ENCODE results near the gene RALY.
A peak's percentile ranks its signal among the peaks of the same experiment; 100 is the strongest.

RALY gene

DNA sequence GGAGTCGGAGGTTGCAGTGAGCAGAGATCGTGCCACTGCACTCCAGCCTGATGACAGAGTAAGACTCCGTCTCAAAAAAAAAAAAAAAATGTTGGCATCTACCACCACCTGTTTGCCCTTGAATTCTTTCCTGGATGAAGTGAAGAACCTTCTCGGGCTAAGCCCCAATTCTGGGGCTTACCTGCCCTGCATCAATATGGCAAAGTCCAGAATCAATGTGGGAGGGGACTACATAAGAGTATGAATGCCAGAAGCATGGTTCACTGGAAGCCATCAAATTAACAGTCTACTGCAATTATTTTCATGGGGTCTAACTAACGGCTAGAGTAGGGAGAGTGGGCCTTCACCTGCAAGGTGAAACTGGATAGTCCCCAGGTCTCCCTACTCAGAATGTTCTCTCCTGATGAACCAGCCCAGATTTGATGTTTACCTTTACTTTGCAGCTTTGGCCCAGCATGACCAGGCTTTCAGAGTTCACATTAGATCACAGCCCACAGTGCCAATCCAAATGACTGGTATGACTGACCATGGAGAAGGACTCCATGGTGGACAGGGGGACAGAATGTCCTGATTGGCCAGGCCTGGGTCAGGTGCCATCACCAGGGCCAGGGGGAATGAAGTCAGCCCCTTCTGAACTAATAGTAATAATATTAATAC lies 7.0 kb upstream of the RALY start:
- no peak overlapping the region for H3K4ac ChIP-seq (ENCODE audit: low read depth, low read length)
- H3K79me2 ChIP-seq (ENCODE audit: control insufficient read depth, insufficient read depth, low read length, poor library complexity): peaks cover 1% of the 10 kb centered on the region
- H3K36me3 ChIP-seq (ENCODE audit: control insufficient read depth in 1 of 2, insufficient read depth in 2 of 2, low read length in 2 of 2): no peaks in the 10 kb centered on the region
- H3K14ac ChIP-seq (ENCODE audit: low read length): no peak overlapping the region
- H4K12ac ChIP-seq (ENCODE audit: low read depth, low read length): no peak overlapping the region
- H2BK5ac ChIP-seq (ENCODE audit: low read depth, low read length, poor library complexity): no peak overlapping the region
- no peaks in the 10 kb centered on the region for H3K27me3 ChIP-seq (ENCODE audit: insufficient read depth, low read length)
- H2BK12ac ChIP-seq (ENCODE audit: low read length): no peak overlapping the region
- peaks cover 3% of the 10 kb centered on the region in 2 experiments for H3K4me1 ChIP-seq (ENCODE audit: control insufficient read depth in 1 of 2, insufficient read depth in 2 of 2, low read length in 2 of 2)
- H4K8ac ChIP-seq (ENCODE audit: low read depth, low read length): no peak overlapping the region
- no peak overlapping the region for H3K4me2 ChIP-seq (ENCODE audit: low read length)
- H3K18ac ChIP-seq (ENCODE audit: low read length): no peak overlapping the region
- no peak overlapping the region for H3K4me3 ChIP-seq (ENCODE audit: low read depth, low read length)
- H2AFZ ChIP-seq (ENCODE audit: insufficient read depth, low read length, poor library complexity): no peak overlapping the region
- no peak for DNase-seq
- WGBS (ENCODE audit: extremely low coverage, insufficient coverage, insufficient read length): no CpG with 5 or more reads among the region's 5 CpGs
- H3K23ac ChIP-seq (ENCODE audit: low read length): no peak overlapping the region
- H3K9ac ChIP-seq (ENCODE audit: low read length): no peak overlapping the region
- no peaks in the 10 kb centered on the region for H3K79me1 ChIP-seq (ENCODE audit: low read length)
- no peak overlapping the region for H4K91ac ChIP-seq (ENCODE audit: low read depth, low read length)
- H3K27ac ChIP-seq (ENCODE audit: low read depth, low read length): no peak overlapping the region
- H3K9me3 ChIP-seq (ENCODE audit: insufficient read depth, low read depth, low read length): no peaks in the 10 kb centered on the region
- no peak overlapping the region for H2AK5ac ChIP-seq (ENCODE audit: low read length)
- H2BK120ac ChIP-seq (ENCODE audit: insufficient read depth, low read length, poor library complexity): no peak overlapping the region

DNA sequence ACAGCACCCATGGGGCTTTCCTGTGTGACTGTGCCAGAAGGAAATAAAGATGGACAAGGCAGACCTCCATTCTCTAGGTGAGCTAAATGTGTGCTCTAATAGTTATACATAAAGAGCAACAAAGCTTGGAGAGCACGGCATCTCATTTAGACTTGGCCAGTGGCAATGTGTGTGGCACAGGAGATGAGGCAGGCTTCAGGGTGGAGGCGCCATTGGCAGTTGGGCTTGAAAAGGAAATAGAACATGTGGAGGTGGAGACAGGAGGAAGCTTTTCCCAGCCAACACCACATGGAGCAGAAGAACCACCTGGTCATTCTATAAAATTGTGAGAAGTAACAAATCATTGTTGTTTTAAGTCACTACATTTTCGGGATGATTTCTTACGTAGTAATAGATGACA lies 3.6 kb upstream of the RALY start:
- no peak overlapping the region for H2BK120ac ChIP-seq (ENCODE audit: insufficient read depth, low read length, poor library complexity)
- H3K14ac ChIP-seq (ENCODE audit: low read length): no peak overlapping the region
- no peak overlapping the region for H3K4me2 ChIP-seq (ENCODE audit: low read length)
- H3K23ac ChIP-seq (ENCODE audit: low read length): no peak overlapping the region
- H2BK12ac ChIP-seq (ENCODE audit: low read length): no peak overlapping the region
- no peak overlapping the region for H3K9ac ChIP-seq (ENCODE audit: low read length)
- peaks cover 16% of the 10 kb centered on the region for H3K79me1 ChIP-seq (ENCODE audit: low read length)
- WGBS (ENCODE audit: extremely low coverage, insufficient coverage, insufficient read length): no CpG with 5 or more reads among the region's 4 CpGs
- H3K27me3 ChIP-seq (ENCODE audit: insufficient read depth, low read length): no peaks in the 10 kb centered on the region
- H3K27ac ChIP-seq (ENCODE audit: low read depth, low read length): no peak overlapping the region
- no peaks in the 10 kb centered on the region for H3K9me3 ChIP-seq (ENCODE audit: insufficient read depth, low read depth, low read length)
- no peaks in the 10 kb centered on the region for H3K36me3 ChIP-seq (ENCODE audit: control insufficient read depth in 1 of 2, insufficient read depth in 2 of 2, low read length in 2 of 2)
- H3K79me2 ChIP-seq (ENCODE audit: control insufficient read depth, insufficient read depth, low read length, poor library complexity): peaks cover 16% of the 10 kb centered on the region
- H3K4ac ChIP-seq (ENCODE audit: low read depth, low read length): no peak overlapping the region
- no peak overlapping the region for H2AK5ac ChIP-seq (ENCODE audit: low read length)
- no peak overlapping the region for H3K4me3 ChIP-seq (ENCODE audit: low read depth, low read length)
- no peak overlapping the region for H4K91ac ChIP-seq (ENCODE audit: low read depth, low read length)
- H2BK5ac ChIP-seq (ENCODE audit: low read depth, low read length, poor library complexity): no peak overlapping the region
- no peak overlapping the region for H4K8ac ChIP-seq (ENCODE audit: low read depth, low read length)
- H3K4me1 ChIP-seq (ENCODE audit: control insufficient read depth in 1 of 2, insufficient read depth in 2 of 2, low read length in 2 of 2): peaks cover 9 to 11% of the 10 kb centered on the region in 2 experiments
- H3K18ac ChIP-seq (ENCODE audit: low read length): no peak overlapping the region
- H4K12ac ChIP-seq (ENCODE audit: low read depth, low read length): no peak overlapping the region
- no peak for DNase-seq
- no peak overlapping the region for H2AFZ ChIP-seq (ENCODE audit: insufficient read depth, low read length, poor library complexity)

DNA sequence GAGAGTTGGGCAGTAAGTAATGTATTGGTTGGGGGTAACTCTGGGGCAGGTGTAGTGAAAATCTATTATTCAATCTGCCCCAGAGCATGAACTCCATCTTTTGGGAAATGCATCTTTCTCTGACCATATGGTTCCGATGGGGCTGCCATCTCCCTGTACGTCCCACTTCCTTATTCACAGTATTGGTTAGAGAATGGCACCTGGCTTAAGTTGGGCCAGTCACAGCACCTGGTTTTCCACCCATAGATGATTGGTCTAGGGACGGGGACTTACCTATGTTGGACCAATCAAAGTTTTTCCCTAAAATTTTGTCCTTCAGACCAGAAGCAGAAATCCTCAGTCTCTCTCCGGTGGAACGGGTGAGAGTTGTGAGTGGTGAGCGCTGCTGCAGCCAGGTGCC lies 2.2 kb upstream of the RALY start:
- H2BK120ac ChIP-seq (ENCODE audit: insufficient read depth, low read length, poor library complexity): no peak overlapping the region
- no peak for DNase-seq
- no peak overlapping the region for H2BK5ac ChIP-seq (ENCODE audit: low read depth, low read length, poor library complexity)
- H2AK5ac ChIP-seq (ENCODE audit: low read length): no peak overlapping the region
- no peak overlapping the region for H3K9ac ChIP-seq (ENCODE audit: low read length)
- no peak overlapping the region for H3K14ac ChIP-seq (ENCODE audit: low read length)
- H4K8ac ChIP-seq (ENCODE audit: low read depth, low read length): no peak overlapping the region
- no peak overlapping the region for H4K12ac ChIP-seq (ENCODE audit: low read depth, low read length)
- no peak overlapping the region for H3K4me3 ChIP-seq (ENCODE audit: low read depth, low read length)
- WGBS (ENCODE audit: extremely low coverage, insufficient coverage, insufficient read length): no CpG with 5 or more reads among the region's 6 CpGs
- H3K4me2 ChIP-seq (ENCODE audit: low read length): no peak overlapping the region
- H4K91ac ChIP-seq (ENCODE audit: low read depth, low read length): no peak overlapping the region
- no peak overlapping the region for H3K23ac ChIP-seq (ENCODE audit: low read length)
- no peaks in the 10 kb centered on the region for H3K27me3 ChIP-seq (ENCODE audit: insufficient read depth, low read length)
- H2BK12ac ChIP-seq (ENCODE audit: low read length): no peak overlapping the region
- H3K27ac ChIP-seq (ENCODE audit: low read depth, low read length): no peak overlapping the region
- H3K79me1 ChIP-seq (ENCODE audit: low read length): peaks cover 16% of the 10 kb centered on the region
- H3K4me1 ChIP-seq (ENCODE audit: control insufficient read depth in 1 of 2, insufficient read depth in 2 of 2, low read length in 2 of 2): peaks cover 11% of the 10 kb centered on the region in 2 experiments
- peaks cover 22% of the 10 kb centered on the region for H3K79me2 ChIP-seq (ENCODE audit: control insufficient read depth, insufficient read depth, low read length, poor library complexity)
- H3K9me3 ChIP-seq (ENCODE audit: insufficient read depth, low read depth, low read length): no peaks in the 10 kb centered on the region
- H3K36me3 ChIP-seq (ENCODE audit: control insufficient read depth in 1 of 2, insufficient read depth in 2 of 2, low read length in 2 of 2): no peaks in the 10 kb centered on the region
- H3K4ac ChIP-seq (ENCODE audit: low read depth, low read length): no peak overlapping the region
- H2AFZ ChIP-seq (ENCODE audit: insufficient read depth, low read length, poor library complexity): no peak overlapping the region
- no peak overlapping the region for H3K18ac ChIP-seq (ENCODE audit: low read length)

DNA sequence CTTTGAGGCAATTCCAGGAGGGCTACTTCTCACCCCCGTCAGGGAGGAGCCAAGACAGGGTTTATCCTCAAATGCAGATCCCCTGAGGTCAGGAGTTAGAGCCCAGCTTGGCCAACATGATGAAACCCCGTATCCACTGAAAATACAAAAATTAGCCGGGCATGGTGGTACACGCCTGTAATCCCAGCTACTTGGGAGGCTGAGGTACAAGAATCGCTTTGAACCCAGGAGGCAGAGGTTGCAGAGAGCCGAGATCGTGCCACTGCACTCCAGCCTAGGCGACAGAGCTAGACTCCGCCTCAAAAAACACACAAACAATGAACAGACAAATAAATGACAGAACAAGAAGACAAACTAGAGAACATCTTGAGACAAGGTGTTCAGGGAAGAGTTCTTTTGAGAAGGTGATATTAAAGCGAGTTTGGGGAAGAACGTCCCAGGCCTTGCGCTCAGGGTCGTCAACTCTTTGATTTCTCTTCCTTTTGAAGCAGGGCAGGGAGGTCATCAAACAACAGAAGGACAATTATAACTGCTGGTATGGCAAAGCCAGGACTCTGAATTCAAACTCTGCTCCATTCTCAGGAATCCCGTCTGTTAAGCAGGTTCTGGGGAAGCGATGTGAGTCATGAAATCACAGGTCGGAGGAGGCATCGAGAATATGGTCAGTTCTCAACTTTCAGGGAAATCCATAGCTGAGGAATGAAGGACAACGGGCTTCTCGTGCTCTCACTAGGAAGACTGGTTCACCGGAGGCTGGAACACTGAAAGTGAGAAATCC lies 1.4 kb upstream of the RALY start:
- Histone ChIP-seq H3K4me1 (ENCODE audit: control insufficient read depth in 1 of 2, insufficient read depth in 2 of 2, low read length in 2 of 2) (peaks cover 11 to 14% of the 10 kb centered on the region in 2 experiments), H2BK120ac (ENCODE audit: insufficient read depth, low read length, poor library complexity) (no peak overlapping the region), H3K27ac (ENCODE audit: low read depth, low read length) (peak overlapping the region; percentile 67), H2AFZ (ENCODE audit: insufficient read depth, low read length, poor library complexity) (no peak overlapping the region), H3K79me1 (ENCODE audit: low read length) (peaks cover 16% of the 10 kb centered on the region), H4K91ac (ENCODE audit: low read depth, low read length) (peak overlapping the region; percentile 54), H3K79me2 (ENCODE audit: control insufficient read depth, insufficient read depth, low read length, poor library complexity) (peaks cover 29% of the 10 kb centered on the region), H3K36me3 (ENCODE audit: control insufficient read depth in 1 of 2, insufficient read depth in 2 of 2, low read length in 2 of 2) (peaks cover 0 to 4% of the 10 kb centered on the region in 2 experiments), H3K14ac (ENCODE audit: low read length) (peak overlapping the region; percentile 6), H3K9ac (ENCODE audit: low read length) (peak overlapping the region; percentile 48), H3K4ac (ENCODE audit: low read depth, low read length) (no peak overlapping the region), H2BK12ac (ENCODE audit: low read length) (no peak overlapping the region), H3K18ac (ENCODE audit: low read length) (no peak overlapping the region), H3K27me3 (ENCODE audit: insufficient read depth, low read length) (no peaks in the 10 kb centered on the region), H3K4me2 (ENCODE audit: low read length) (peak overlapping the region; percentile 57), H4K12ac (ENCODE audit: low read depth, low read length) (no peak overlapping the region), H2AK5ac (ENCODE audit: low read length) (no peak overlapping the region), H3K9me3 (ENCODE audit: insufficient read depth, low read depth, low read length) (no peaks in the 10 kb centered on the region), H2BK5ac (ENCODE audit: low read depth, low read length, poor library complexity) (peak overlapping the region; percentile 47), H3K23ac (ENCODE audit: low read length) (no peak overlapping the region), H3K4me3 (ENCODE audit: low read depth, low read length) (peak overlapping the region; percentile 66), H4K8ac (ENCODE audit: low read depth, low read length) (peak overlapping the region; percentile 55)
- no CpG with 5 or more reads among the region's 20 CpGs for WGBS (ENCODE audit: extremely low coverage, insufficient coverage, insufficient read length)
- DNase-seq: peak; percentile 91 to 98

Measured in trophoblast cell (in vitro differentiated cells and primary cell).